Ammon's horn (tissue), 1 donor: ENCODE measurements around the gene PMIS2.
"Not testable (repeated sequence)": the region's sequence is repeated elsewhere in the genome, so short reads cannot be mapped to it uniquely, and the experiment has no call there.

Experiments used
- DNase-seq: peaks from one replicate; pipeline ENCODE4 v3.0.0-alpha.2; 2016; ENCODE audit warnings: low spot score

Gene PMIS2

GRCh38 chr19:35595026-35595425, 9.1 kb downstream of the PMIS2 start:
- not testable (repeated sequence) for DNase-seq

GRCh38 chr19:35595928-35596327, 10.0 kb downstream of the PMIS2 start:
- no peak for DNase-seq

- DNase-seq = no peak
Measured at GRCh38 chr19:35596366-35596999, 10.5 kb downstream of the PMIS2 start.

GRCh38 chr19:35601971-35602370, 16.0 kb downstream of the PMIS2 start:
- no peak for DNase-seq

- not testable (repeated sequence) for DNase-seq
Measured at GRCh38 chr19:35604436-35604835, 18.5 kb downstream of the PMIS2 start.

- not testable (repeated sequence) for DNase-seq
Measured at GRCh38 chr19:35607170-35607569, 21.2 kb downstream of the PMIS2 start.

- no peak for DNase-seq
Measured at GRCh38 chr19:35607661-35608060, 21.7 kb downstream of the PMIS2 start.

GRCh38 chr19:35608251-35608650, 22.3 kb downstream of the PMIS2 start:
- DNase-seq = no peak

- no peak for DNase-seq
Measured at GRCh38 chr19:35609851-35610353, 23.9 kb downstream of the PMIS2 start.

GRCh38 chr19:35612224-35612558, 26.2 kb downstream of the PMIS2 start:
- no peak for DNase-seq

GRCh38 chr19:35612559-35613321, 26.8 kb downstream of the PMIS2 start, which contains the start of gene HAUS5:
Gene HAUS5, plus strand, starts transcription at chr19:35612735. Its CDS starts 60 bp downstream, at chr19:35612795.
- peak; percentile 95 for DNase-seq

- no peak for DNase-seq
Measured at GRCh38 chr19:35613574-35613973, 27.6 kb downstream of the PMIS2 start.

GRCh38 chr19:35615036-35615435, 29.1 kb downstream of the PMIS2 start:
- no peak for DNase-seq

- DNase-seq = no peak
Measured at GRCh38 chr19:35618857-35619256, 32.9 kb downstream of the PMIS2 start.

GRCh38 chr19:35619290-35619923, 33.4 kb downstream of the PMIS2 start:
- no peak for DNase-seq

GRCh38 chr19:35620001-35620400, 34.0 kb downstream of the PMIS2 start:
- DNase-seq = no peak

GRCh38 chr19:35621708-35622107, 35.7 kb downstream of the PMIS2 start:
- DNase-seq = no peak

- DNase-seq = no peak
Measured at GRCh38 chr19:35622750-35623149, 36.8 kb downstream of the PMIS2 start.

GRCh38 chr19:35623327-35624010, 37.5 kb downstream of the PMIS2 start:
- DNase-seq = no peak

GRCh38 chr19:35628264-35628564, 42.2 kb downstream of the PMIS2 start:
- DNase-seq = no peak

- DNase-seq = peak; percentile 98
Measured at GRCh38 chr19:35628565-35629331, 42.8 kb downstream of the PMIS2 start, which contains the start of gene RBM42. Gene RBM42, plus strand, starts transcription at chr19:35629036. Its CDS starts 118 bp downstream, at chr19:35629154.

GRCh38 chr19:35629332-35629633, 43.3 kb downstream of the PMIS2 start:
- no peak for DNase-seq
